Tibial nerve (tissue), 4 donors: ENCODE results near the gene TFAP2E. TPM values are rescaled to one million over a fixed set of nuclear protein-coding genes. Genes with fewer than 3 reads are reported as not detected.

Experiments
- DNase-seq, 2 donors: peaks; one replicate each; pipeline ENCODE4 v3.0.0-alpha.2; 2019; ENCODE audit warnings: low spot score in 2 of 2
- H3K27ac ChIP-seq, 4 donors: fragments of 200-600 bp; sonication (generic) in 3 of 4; one replicate each; pipeline ENCODE4 v1.5.1; 2017 to 2019; ENCODE audit warnings: mild to moderate bottlenecking in 1 of 4
- H3K27me3 ChIP-seq, 2 donors: fragments of 200-600 bp; sonication (generic) in 1 of 2; one replicate each; pipeline versions ENCODE4 v1.5.1 to v1.6.0; 2017 to 2019
- H3K36me3 ChIP-seq, 3 donors: fragments of 200-600 bp; sonication (generic); one replicate each; pipeline ENCODE4 v1.5.1; 2018 to 2019
- H3K4me1 ChIP-seq, 4 donors: fragments of 200-600 bp; sonication (generic) in 3 of 4; one replicate each; pipeline ENCODE4 v1.5.1; 2017 to 2019
- H3K4me3 ChIP-seq, 4 donors: fragments of 200-600 bp; sonication (generic) in 3 of 4; one replicate each; pipeline ENCODE4 v1.5.1; 2017 to 2019; ENCODE audit warnings: mild to moderate bottlenecking in 1 of 4, moderate library complexity in 1 of 4
- H3K9me3 ChIP-seq, 4 donors: fragments of 200-600 bp; sonication (generic) in 3 of 4; one replicate each; pipeline ENCODE4 v1.5.1; 2017 to 2019
- CTCF ChIP-seq, 5 experiments: fragments of 200-600 bp in 3 of 5; fragments of 450-650 bp in 2 of 5; sonication (generic) in 3 of 5; IDR thresholded peaks; one replicate each; pipeline ENCODE4 v1.5.1; 2016 to 2019; ENCODE audit warnings: antibody characterized with exemption in 5 of 5, mild to moderate bottlenecking in 3 of 5, moderate library complexity in 2 of 5
- EP300 ChIP-seq, 2 donors: sonication (generic); formaldehyde crosslinking; IDR thresholded peaks; one replicate each; pipeline ENCODE4 v1.6.1; 2017; ENCODE audit warnings: antibody characterized with exemption in 2 of 2, mild to moderate bottlenecking in 1 of 2
- POLR2A ChIP-seq, 2 donors: fragments of 450-650 bp; IDR thresholded peaks; one replicate each; pipeline ENCODE4 v1.6.1; 2017; ENCODE audit warnings: antibody characterized with exemption in 2 of 2, mild to moderate bottlenecking in 2 of 2, moderate library complexity in 2 of 2
- WGBS, 2 donors: methylation state at CpG; one replicate each; pipeline ENCODE4 v1.1.5; 2018; 5-methylcytosine and 5-hydroxymethylcytosine counted together
- total RNA-seq, 4 donors: library from RNA; depleted of rRNA; stranded (reverse); fragments of >200 nt; gene quantifications; one replicate each; pipeline ENCODE4 v1.1.0, GENCODE V29; 2016

Gene TFAP2E
- total RNA-seq, 4 donors from 2014 or later = 0.44 to 3.3 (median 1.2) TPM

- H3K4me1 ChIP-seq = peaks cover 0 to 33% (median 0%) of the 10 kb centered on the region in 4 donors
- no peak overlapping the region for H3K27ac ChIP-seq
- 72 to 84% methylated on average over 9 of the region's 9 CpGs for WGBS, 2 donors
- TF ChIP-seq POLR2A (IDR thresholded peaks at IDR 0.05) (no peak), CTCF (IDR thresholded peaks at IDR 0.05) (peak; percentile 71 to 78 (median 77)), EP300 (IDR thresholded peaks at IDR 0.05) (no peak)
- H3K27me3 ChIP-seq = no peaks in the 10 kb centered on the region
- H3K9me3 ChIP-seq = no peaks in the 10 kb centered on the region
- H3K4me3 ChIP-seq = no peak overlapping the region
- peak; percentile 76 to 93 for DNase-seq
- H3K36me3 ChIP-seq = peaks cover 0 to 74% (median 0%) of the 10 kb centered on the region in 3 donors
These were observed 8.9 kb upstream of the TFAP2E start for GRCh38 chr1:35564037-35564883.

- DNase-seq = no peak
- H3K4me3 ChIP-seq = no peak overlapping the region
- no peaks in the 10 kb centered on the region for H3K27me3 ChIP-seq
- 85 to 89% methylated on average over 26 to 28 of the region's 28 CpGs for WGBS, 2 donors
- H3K9me3 ChIP-seq = no peaks in the 10 kb centered on the region
- H3K36me3 ChIP-seq = peaks cover 0 to 73% (median 0%) of the 10 kb centered on the region in 3 donors
- H3K27ac ChIP-seq = no peak overlapping the region
- peaks cover 0 to 27% (median 0%) of the 10 kb centered on the region in 4 donors for H3K4me1 ChIP-seq
- TF ChIP-seq POLR2A (IDR thresholded peaks at IDR 0.05) (no peak), EP300 (IDR thresholded peaks at IDR 0.05) (no peak), CTCF (IDR thresholded peaks at IDR 0.05) (peak in 1 of 5 experiments; percentile 1)
These were observed 8.0 kb upstream of the TFAP2E start for GRCh38 chr1:35564884-35565741.

GRCh38 chr1:35565742-35566133, 7.4 kb upstream of the TFAP2E start:
- H3K4me1 ChIP-seq = peaks cover 0 to 21% (median 0%) of the 10 kb centered on the region in 4 donors
- H3K9me3 ChIP-seq = no peaks in the 10 kb centered on the region
- DNase-seq = no peak
- no peak overlapping the region for H3K4me3 ChIP-seq
- H3K27me3 ChIP-seq = peaks cover 0 to 3% of the 10 kb centered on the region in 2 donors
- WGBS, 2 donors = 82 to 88% methylated on average over 4 to 10 of the region's 11 CpGs
- TF ChIP-seq CTCF (IDR thresholded peaks at IDR 0.05) (no peak), POLR2A (IDR thresholded peaks at IDR 0.05) (no peak), EP300 (IDR thresholded peaks at IDR 0.05) (no peak)
- peaks cover 0 to 69% (median 0%) of the 10 kb centered on the region in 3 donors for H3K36me3 ChIP-seq
- H3K27ac ChIP-seq = no peak overlapping the region

- TF ChIP-seq EP300 (IDR thresholded peaks at IDR 0.05) (no peak), POLR2A (IDR thresholded peaks at IDR 0.05) (no peak), CTCF (IDR thresholded peaks at IDR 0.05) (no peak)
- H3K4me1 ChIP-seq = peaks cover 0 to 9% (median 3%) of the 10 kb centered on the region in 4 donors
- H3K27ac ChIP-seq = no peak overlapping the region
- H3K27me3 ChIP-seq = peaks cover 0 to 25% of the 10 kb centered on the region in 2 donors
- no peaks in the 10 kb centered on the region for H3K9me3 ChIP-seq
- DNase-seq = no peak
- WGBS, 2 donors = 62 to 65% methylated on average over 9 of the region's 9 CpGs
- H3K4me3 ChIP-seq = no peak overlapping the region
- peaks cover 0 to 46% (median 0%) of the 10 kb centered on the region in 3 donors for H3K36me3 ChIP-seq
These were observed 5.1 kb upstream of the TFAP2E start for GRCh38 chr1:35567947-35568558.
